GM12875 (cell line): ENCODE data around the gene NDUFA5.

Source experiments
- H3K4me3 ChIP-seq: one replicate; pipeline ENCODE4 v1.5.1; 2011; ENCODE audit warnings: low read depth, low read length, control low read depth
- CTCF ChIP-seq: IDR thresholded peaks from 2 replicates; pipeline ENCODE4 v1.5.1; 2011; ENCODE audit warnings: low read depth, mild to moderate bottlenecking, control low read depth, inconsistent platforms, low read length, moderate library complexity, borderline replicate concordance; ENCODE audit not compliant: insufficient read depth

NDUFA5 gene

GRCh38 chr7:123594813-123595241, 37.2 kb upstream of the NDUFA5 start:
- TF ChIP-seq CTCF, result no peak
- H3K4me3 ChIP-seq, result no peak overlapping the region

- no peak for TF ChIP-seq CTCF
Measured at GRCh38 chr7:123588376-123588775, 30.8 kb upstream of the NDUFA5 start.

GRCh38 chr7:123583821-123584220, 26.2 kb upstream of the NDUFA5 start:
- TF ChIP-seq CTCF, result no peak
- H3K4me3 ChIP-seq, result no peak overlapping the region

More at GRCh38 chr7:123588376-123588775, 30.8 kb upstream of the NDUFA5 start:
- no peak overlapping the region for H3K4me3 ChIP-seq

GRCh38 chr7:123581162-123581459, 23.5 kb upstream of the NDUFA5 start:
- H3K4me3 ChIP-seq, result no peak overlapping the region
- TF ChIP-seq CTCF, result no peak

GRCh38 chr7:123580406-123581161, 23.0 kb upstream of the NDUFA5 start:
- TF ChIP-seq CTCF, result peak; percentile 60; the same call in 1 of the 2 replicates
- H3K4me3 ChIP-seq, result no peak overlapping the region

GRCh38 chr7:123579416-123579815, 21.8 kb upstream of the NDUFA5 start:
- H3K4me3 ChIP-seq, result no peak overlapping the region
- TF ChIP-seq CTCF, result no peak

- TF ChIP-seq CTCF, result no peak
- H3K4me3 ChIP-seq, result no peak overlapping the region
Measured at GRCh38 chr7:123573896-123574467, 16.4 kb upstream of the NDUFA5 start.
